Liver (tissue), 9 donors: Measurements from ENCODE around the gene TNFRSF25. TPM values are rescaled to one million over a fixed set of nuclear protein-coding genes. Genes with fewer than 3 reads are reported as not detected.

Experiments used
- DNase-seq: peaks from one replicate; pipeline ENCODE4 v3.0.0-alpha.2; 2017; ENCODE audit warnings: low spot score
- H3K27ac ChIP-seq, 2 donors: one replicate each; pipeline ENCODE4 v1.7.0; 2013; ENCODE audit warnings: inconsistent platforms in 2 of 2, low read length in 2 of 2, control low read depth in 1 of 2, low read depth in 1 of 2, mild to moderate bottlenecking in 1 of 2
- H3K27me3 ChIP-seq, 4 donors: one replicate each; pipeline versions ENCODE4 v1.6.1 to v1.7.0; 2013; ENCODE audit warnings: low read length in 3 of 4, inconsistent platforms in 1 of 4, mild to moderate bottlenecking in 1 of 4, moderate library complexity in 1 of 4; ENCODE audit not compliant: control insufficient read depth in 4 of 4, insufficient read depth in 4 of 4
- H3K36me3 ChIP-seq, 4 donors: one replicate each; pipeline versions ENCODE4 v1.6.1 to v1.7.0; 2013; ENCODE audit warnings: low read length in 3 of 4, mild to moderate bottlenecking in 3 of 4, low read depth in 1 of 4, moderate library complexity in 1 of 4; ENCODE audit not compliant: control insufficient read depth in 4 of 4, insufficient read depth in 3 of 4
- H3K4me1 ChIP-seq, 4 donors: one replicate each; pipeline versions ENCODE4 v1.6.1 to v1.7.0; 2013; ENCODE audit warnings: low read length in 3 of 4, mild to moderate bottlenecking in 3 of 4, moderate library complexity in 1 of 4; ENCODE audit not compliant: control insufficient read depth in 4 of 4, insufficient read depth in 4 of 4
- H3K4me3 ChIP-seq, 3 donors: one replicate each; pipeline versions ENCODE4 v1.6.1 to v1.7.0; 2013; ENCODE audit warnings: low read length in 3 of 3, control low read depth in 1 of 3, low read depth in 1 of 3, mild to moderate bottlenecking in 1 of 3
- H3K9ac ChIP-seq, 2 donors: one replicate each; pipeline ENCODE4 v1.7.0; 2013; ENCODE audit warnings: low read length in 2 of 2, mild to moderate bottlenecking in 2 of 2, moderate library complexity in 2 of 2, control low read depth in 1 of 2, low read depth in 1 of 2
- H3K9me3 ChIP-seq, 4 donors: one replicate each; pipeline versions ENCODE4 v1.6.1 to v1.7.0; 2013; ENCODE audit warnings: low read length in 3 of 4; ENCODE audit not compliant: control insufficient read depth in 4 of 4
- EGR1 ChIP-seq, 2 donors: IDR thresholded peaks; 2 replicates each; pipeline ENCODE4 v1.6.1; 2016 to 2018; ENCODE audit warnings: antibody characterized with exemption in 2 of 2, low read depth in 2 of 2
- FOXA1 ChIP-seq: IDR thresholded peaks from 2 replicates; pipeline ENCODE4 v1.6.1; 2016; ENCODE audit warnings: antibody characterized with exemption
- GABPA ChIP-seq, 2 donors: IDR thresholded peaks in 1 of 2; conservative IDR thresholded peaks in 1 of 2; 2 replicates each; pipeline ENCODE4 v1.6.1; 2016; ENCODE audit warnings: antibody characterized with exemption in 2 of 2, mild to moderate bottlenecking in 1 of 2, moderate library complexity in 1 of 2
- HNF4A ChIP-seq, 2 donors: conservative IDR thresholded peaks; 2 replicates each; pipeline ENCODE4 v1.6.1; 2016; ENCODE audit warnings: antibody characterized with exemption in 2 of 2, mild to moderate bottlenecking in 2 of 2
- HNF4G ChIP-seq: IDR thresholded peaks from 2 replicates; pipeline ENCODE4 v1.6.1; 2016; ENCODE audit warnings: antibody characterized with exemption
- MAX ChIP-seq: IDR thresholded peaks from 2 replicates; pipeline ENCODE4 v1.6.1; 2016; ENCODE audit warnings: antibody characterized with exemption
- NR2F2 ChIP-seq: IDR thresholded peaks from 2 replicates; pipeline ENCODE4 v1.6.1; 2016; ENCODE audit warnings: antibody characterized with exemption
- RAD21 ChIP-seq, 2 donors: IDR thresholded peaks; 2 replicates each; pipeline ENCODE4 v1.6.1; 2016; ENCODE audit warnings: antibody characterized with exemption in 2 of 2, mild to moderate bottlenecking in 2 of 2
- REST ChIP-seq: IDR thresholded peaks from 2 replicates; pipeline ENCODE4 v1.6.1; 2016; ENCODE audit warnings: antibody characterized with exemption, mild to moderate bottlenecking
- RXRA ChIP-seq, 2 donors: IDR thresholded peaks; 2 replicates each; pipeline ENCODE4 v1.6.1; 2017 to 2018; ENCODE audit warnings: antibody characterized with exemption in 2 of 2, mild to moderate bottlenecking in 1 of 2
- SP1 ChIP-seq: IDR thresholded peaks from 2 replicates; pipeline ENCODE4 v1.6.1; 2018; ENCODE audit warnings: antibody characterized with exemption, mild to moderate bottlenecking
- TAF1 ChIP-seq: conservative IDR thresholded peaks from 2 replicates; pipeline ENCODE4 v1.6.1; 2016; ENCODE audit warnings: antibody characterized with exemption, mild to moderate bottlenecking
- YY1 ChIP-seq: IDR thresholded peaks from 2 replicates; pipeline ENCODE4 v1.6.1; 2016; ENCODE audit warnings: antibody characterized with exemption, mild to moderate bottlenecking
- WGBS: extraction: QIAGEN DNeasy Blood & Tissue Kit; methylation state at CpG from one replicate; pipeline ENCODE4 v1.1.7; 2013; 5-methylcytosine and 5-hydroxymethylcytosine counted together
- polyA plus RNA-seq, 2 donors: library from polyadenylated mRNA; stranded (reverse) in 1 of 2; unstranded in 1 of 2; fragments of 200-250 nt in 1 of 2; fragments of >200 nt in 1 of 2; fragmentation: Nextera tagmentation in 1 of 2; extraction: Ambion mirVana in 1 of 2; gene quantifications; one replicate each; pipeline versions ENCODE4 v1.2.1 to v1.2.3, GENCODE V29; 2013 to 2015
- total RNA-seq, 2 donors: library from RNA; depleted of rRNA; stranded (reverse); fragments of >200 nt; gene quantifications; one replicate each; pipeline ENCODE4 v1.2.3, GENCODE V29; 2014
- TF ChIP-seq, protein P1 (sequence below): IDR thresholded peaks from 2 replicates; pipeline ENCODE4 v1.6.1; 2016; ENCODE audit warnings: antibody characterized with exemption
- TF ChIP-seq, protein P2 (sequence below): IDR thresholded peaks from 2 replicates; pipeline ENCODE4 v1.6.1; 2016; ENCODE audit warnings: antibody characterized with exemption
- donor health status: healthy.
- donor health status: healthy.
- donor health status: healthy.
- donor health status: healthy.
- donor health status: healthy.

TNFRSF25 gene
- total and polyA plus RNA-seq, 4 donors = 0.78 to 2.6 (median 2.0) TPM

DNA sequence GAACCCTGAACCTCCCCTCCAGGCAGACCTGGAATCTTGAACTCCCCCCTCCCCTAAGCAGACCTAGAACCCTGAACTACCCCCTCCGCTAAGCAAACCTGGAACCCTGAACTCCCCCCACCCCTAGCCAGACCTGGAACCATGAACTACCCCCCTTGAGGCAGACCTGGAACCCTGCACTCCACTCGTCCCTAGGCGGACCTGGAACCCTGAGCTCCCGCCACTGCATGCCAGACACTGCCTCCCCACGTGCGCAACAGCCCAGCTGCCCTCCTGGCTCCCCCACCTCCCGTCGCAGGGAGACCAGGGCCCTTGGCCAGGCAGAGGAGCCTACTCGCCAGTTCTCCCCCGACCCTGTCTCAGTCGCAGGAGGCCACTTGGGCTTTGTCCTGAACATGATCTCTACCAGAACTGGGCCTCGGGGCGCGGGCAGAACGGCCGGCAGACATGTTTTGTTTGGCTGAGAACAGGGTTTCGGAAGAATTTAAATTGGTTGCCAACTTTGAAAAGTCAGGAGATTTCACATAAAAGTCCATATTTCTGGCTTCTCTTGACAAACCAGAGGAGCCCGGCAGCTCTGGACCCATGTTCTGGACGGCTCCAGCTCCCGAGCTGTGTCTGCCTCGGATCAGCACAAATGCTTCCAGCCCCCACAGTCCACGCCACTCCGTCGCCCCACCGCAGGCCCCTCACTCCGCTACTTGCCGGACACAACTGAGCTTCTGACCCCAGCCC lies 34.7 kb upstream of the TNFRSF25 start:
- no peak for DNase-seq
- no peaks in the 10 kb centered on the region for H3K27me3 ChIP-seq
- no peak overlapping the region for H3K9ac ChIP-seq
- peaks cover 2 to 14% (median 5%) of the 10 kb centered on the region in 4 donors for H3K4me1 ChIP-seq
- H3K27ac ChIP-seq = no peak overlapping the region
- WGBS = 87% methylated on average over 27 of the region's 27 CpGs
- H3K4me3 ChIP-seq = no peak overlapping the region
- TF ChIP-seq, protein P1, sequence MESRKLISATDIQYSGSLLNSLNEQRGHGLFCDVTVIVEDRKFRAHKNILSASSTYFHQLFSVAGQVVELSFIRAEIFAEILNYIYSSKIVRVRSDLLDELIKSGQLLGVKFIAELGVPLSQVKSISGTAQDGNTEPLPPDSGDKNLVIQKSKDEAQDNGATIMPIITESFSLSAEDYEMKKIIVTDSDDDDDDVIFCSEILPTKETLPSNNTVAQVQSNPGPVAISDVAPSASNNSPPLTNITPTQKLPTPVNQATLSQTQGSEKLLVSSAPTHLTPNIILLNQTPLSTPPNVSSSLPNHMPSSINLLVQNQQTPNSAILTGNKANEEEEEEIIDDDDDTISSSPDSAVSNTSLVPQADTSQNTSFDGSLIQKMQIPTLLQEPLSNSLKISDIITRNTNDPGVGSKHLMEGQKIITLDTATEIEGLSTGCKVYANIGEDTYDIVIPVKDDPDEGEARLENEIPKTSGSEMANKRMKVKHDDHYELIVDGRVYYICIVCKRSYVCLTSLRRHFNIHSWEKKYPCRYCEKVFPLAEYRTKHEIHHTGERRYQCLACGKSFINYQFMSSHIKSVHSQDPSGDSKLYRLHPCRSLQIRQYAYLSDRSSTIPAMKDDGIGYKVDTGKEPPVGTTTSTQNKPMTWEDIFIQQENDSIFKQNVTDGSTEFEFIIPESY = no peak
- TF ChIP-seq RAD21 (IDR thresholded peaks at IDR 0.05) = no peak
- no peak for TF ChIP-seq HNF4G
- TF ChIP-seq, protein P2, sequence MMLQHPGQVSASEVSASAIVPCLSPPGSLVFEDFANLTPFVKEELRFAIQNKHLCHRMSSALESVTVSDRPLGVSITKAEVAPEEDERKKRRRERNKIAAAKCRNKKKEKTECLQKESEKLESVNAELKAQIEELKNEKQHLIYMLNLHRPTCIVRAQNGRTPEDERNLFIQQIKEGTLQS = no peak
- TF ChIP-seq GABPA (IDR thresholded peaks at IDR 0.05 in 1 of 2, conservative IDR thresholded peaks at IDR 0.05 in 1 of 2) = no peak
- no peak for TF ChIP-seq EGR1 (IDR thresholded peaks at IDR 0.05; ENCODE audit: low read depth in 2 of 2)
- TF ChIP-seq NR2F2 = no peak
- no peaks in the 10 kb centered on the region for H3K9me3 ChIP-seq
- H3K36me3 ChIP-seq = no peaks in the 10 kb centered on the region

- H3K9me3 ChIP-seq = no peaks in the 10 kb centered on the region
- H3K9ac ChIP-seq = no peak overlapping the region
- no peak overlapping the region for H3K4me3 ChIP-seq
- H3K27me3 ChIP-seq = no peaks in the 10 kb centered on the region
- no peaks in the 10 kb centered on the region for H3K36me3 ChIP-seq
- peaks cover 2 to 14% (median 5%) of the 10 kb centered on the region in 4 donors for H3K4me1 ChIP-seq
- 90% methylated on average over 4 of the region's 4 CpGs for WGBS
- DNase-seq = no peak
- TF ChIP-seq, protein P1 = no peak
- TF ChIP-seq HNF4A (conservative IDR thresholded peaks at IDR 0.05) = no peak
- no peak for TF ChIP-seq RXRA (IDR thresholded peaks at IDR 0.05)
- no peak for TF ChIP-seq TAF1
- no peak for TF ChIP-seq FOXA1
- TF ChIP-seq HNF4G = no peak
- no peak for TF ChIP-seq NR2F2
- no peak for TF ChIP-seq EGR1 (IDR thresholded peaks at IDR 0.05; ENCODE audit: low read depth in 2 of 2)
- no peak for TF ChIP-seq MAX
- no peak overlapping the region for H3K27ac ChIP-seq
These were observed 33.3 kb upstream of the TNFRSF25 start for GRCh38 chr1:6499296-6499695.

GRCh38 chr1:6498576-6499111 lies 32.7 kb upstream of the TNFRSF25 start:
- DNase-seq = no peak
- H3K4me1 ChIP-seq = peaks cover 2 to 14% (median 5%) of the 10 kb centered on the region in 4 donors
- H3K27me3 ChIP-seq = no peaks in the 10 kb centered on the region
- H3K9ac ChIP-seq = no peak overlapping the region
- no peak overlapping the region for H3K4me3 ChIP-seq
- H3K27ac ChIP-seq = no peak overlapping the region
- no peaks in the 10 kb centered on the region for H3K9me3 ChIP-seq
- 84% methylated on average over 13 of the region's 13 CpGs for WGBS
- no peaks in the 10 kb centered on the region for H3K36me3 ChIP-seq
- TF ChIP-seq HNF4G (no peak), SP1 (no peak), HNF4A (conservative IDR thresholded peaks at IDR 0.05) (no peak), FOXA1 (no peak), EGR1 (IDR thresholded peaks at IDR 0.05; ENCODE audit: low read depth in 2 of 2) (no peak), REST (no peak), RAD21 (IDR thresholded peaks at IDR 0.05) (no peak), YY1 (no peak)
- TF ChIP-seq, protein P2 = no peak
- TF ChIP-seq, protein P1 = no peak
